GM21526 (cell line): Measurements from ENCODE around the gene AQP5.

Source experiments
- ATAC-seq: cut with Tn5 transposase; IDR thresholded peaks from one replicate; pipeline ENCODE4 v1.9.1; 2021; ENCODE audit warnings: moderate library complexity; ENCODE audit not compliant: unreplicated experiment, low FRiP score

The AQP5 gene

DNA sequence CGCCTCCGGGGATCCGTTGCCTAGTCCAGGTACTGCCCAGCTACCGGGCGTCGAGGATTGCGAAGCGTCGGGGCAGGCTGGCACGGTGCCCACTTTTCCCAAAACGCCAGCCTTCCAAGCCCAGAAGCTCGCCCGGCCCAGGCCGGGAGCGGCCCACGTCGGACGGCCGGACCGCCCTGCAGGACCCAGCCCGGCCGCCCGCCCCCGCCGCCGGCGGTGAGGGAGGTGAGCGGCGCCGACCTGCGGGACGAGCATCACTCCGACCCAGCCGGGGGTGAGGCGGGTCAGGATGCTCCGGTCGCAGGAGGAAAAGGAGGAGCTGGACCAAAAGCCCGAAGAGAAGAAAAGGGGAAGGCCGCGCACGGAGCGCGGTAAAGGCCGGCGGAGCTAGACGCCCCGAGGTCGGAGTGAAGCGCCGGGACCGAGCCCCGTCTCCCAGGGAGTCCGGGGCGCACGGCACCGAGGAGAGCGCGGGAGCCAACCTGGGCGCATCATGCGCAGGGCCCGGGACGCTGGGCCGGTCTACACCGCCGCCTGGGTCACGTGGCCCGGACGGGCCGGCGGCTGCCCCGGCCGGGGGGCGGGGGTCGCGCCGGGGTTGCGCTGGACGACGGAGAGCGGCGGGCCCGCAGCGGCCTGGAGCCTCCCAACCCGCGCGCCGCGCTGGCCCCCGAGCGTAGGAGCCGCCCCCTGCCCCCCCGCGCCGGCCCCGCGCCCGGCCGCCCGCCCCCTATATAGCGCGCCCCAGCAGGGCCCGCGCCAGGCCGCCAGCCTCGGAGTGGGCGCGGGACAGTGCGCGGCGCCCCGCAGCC lies at the start of gene AQP5:
Gene AQP5, plus strand, starts transcription at position 762 of the 812 bp plus-strand sequence. CDS start 146 bp downstream, outside the sequence.
- no peak for ATAC-seq

DNA sequence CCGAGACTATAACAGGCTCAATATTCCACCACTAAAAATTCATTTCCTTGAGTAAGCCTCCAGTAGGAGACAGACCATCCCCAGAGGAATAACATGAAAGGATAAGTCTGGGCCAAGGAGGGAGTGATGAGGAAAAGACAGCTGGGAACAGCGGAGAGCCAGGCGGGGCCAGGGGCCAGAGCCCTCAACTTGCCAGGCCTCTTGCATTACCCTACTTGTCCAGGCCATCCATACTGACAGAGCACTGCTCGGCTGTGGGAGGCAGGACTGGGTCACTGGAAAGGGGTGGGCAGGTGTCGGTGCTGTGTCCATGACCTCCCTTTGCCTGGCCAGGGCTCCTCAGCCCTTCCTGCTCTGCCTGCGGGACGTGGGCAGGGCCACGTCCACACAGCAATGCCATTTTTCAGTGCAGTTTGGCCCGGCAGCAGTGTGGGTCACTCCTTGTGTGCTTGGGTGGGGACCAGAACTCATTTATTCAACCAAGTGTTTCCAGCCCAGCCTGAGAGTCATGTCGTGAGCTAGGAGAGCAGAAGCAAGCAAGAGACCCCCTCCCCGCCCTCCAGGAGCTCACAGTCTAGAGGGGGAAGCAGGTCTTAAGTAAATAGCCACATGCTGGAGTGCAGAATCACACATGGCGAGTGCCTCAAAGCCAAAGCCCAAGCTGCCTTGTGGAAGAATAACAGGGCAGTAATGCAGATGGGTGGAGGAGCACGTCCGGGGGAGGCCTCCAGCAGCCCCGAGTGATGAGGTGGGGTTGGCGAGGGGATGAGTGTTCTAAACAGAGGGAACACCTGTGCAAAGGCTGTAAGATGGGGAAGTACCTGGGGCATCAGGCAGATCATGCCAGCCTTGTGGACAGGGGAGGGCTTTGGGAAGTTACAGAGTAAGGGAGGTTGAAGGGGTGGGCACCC lies 49.1 kb upstream of the AQP5 start:
- no peak for ATAC-seq

DNA sequence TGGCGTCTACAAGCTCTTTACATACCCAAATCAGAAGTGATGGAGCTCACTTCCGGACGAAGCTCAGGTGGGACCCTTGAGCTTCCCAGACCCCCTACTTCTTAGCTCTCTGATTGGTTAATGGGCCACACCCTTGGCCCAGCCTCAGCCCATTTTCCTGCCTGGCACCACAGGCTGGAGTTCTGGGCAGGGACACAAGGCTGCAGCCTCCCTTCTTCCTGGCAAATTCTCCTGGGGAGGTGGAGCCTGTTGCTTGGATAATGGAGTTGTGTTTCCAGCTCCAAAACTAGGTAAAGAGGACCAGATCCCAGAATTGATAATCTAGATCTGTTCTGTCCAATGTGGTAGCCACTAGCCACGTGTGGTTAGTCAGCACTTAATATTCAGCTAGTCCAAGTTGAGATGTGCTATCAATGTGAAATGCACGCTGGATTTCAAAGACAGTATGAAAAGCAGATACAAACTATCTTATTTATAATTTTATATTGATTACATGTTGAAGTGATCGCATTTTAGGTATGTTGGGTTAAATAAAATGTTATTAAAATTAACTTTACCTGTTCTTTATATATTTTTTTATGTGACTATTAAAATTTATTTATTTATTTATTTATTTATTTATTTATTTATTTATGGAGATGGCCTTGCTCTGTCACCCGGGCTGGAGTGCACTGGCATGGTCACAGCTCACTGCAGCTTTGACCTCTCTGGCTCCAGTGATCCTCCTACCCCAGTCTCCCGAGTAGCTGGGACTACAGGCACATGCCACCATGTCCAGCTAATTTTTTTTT lies 45.3 kb upstream of the AQP5 start:
- ATAC-seq = no peak

DNA sequence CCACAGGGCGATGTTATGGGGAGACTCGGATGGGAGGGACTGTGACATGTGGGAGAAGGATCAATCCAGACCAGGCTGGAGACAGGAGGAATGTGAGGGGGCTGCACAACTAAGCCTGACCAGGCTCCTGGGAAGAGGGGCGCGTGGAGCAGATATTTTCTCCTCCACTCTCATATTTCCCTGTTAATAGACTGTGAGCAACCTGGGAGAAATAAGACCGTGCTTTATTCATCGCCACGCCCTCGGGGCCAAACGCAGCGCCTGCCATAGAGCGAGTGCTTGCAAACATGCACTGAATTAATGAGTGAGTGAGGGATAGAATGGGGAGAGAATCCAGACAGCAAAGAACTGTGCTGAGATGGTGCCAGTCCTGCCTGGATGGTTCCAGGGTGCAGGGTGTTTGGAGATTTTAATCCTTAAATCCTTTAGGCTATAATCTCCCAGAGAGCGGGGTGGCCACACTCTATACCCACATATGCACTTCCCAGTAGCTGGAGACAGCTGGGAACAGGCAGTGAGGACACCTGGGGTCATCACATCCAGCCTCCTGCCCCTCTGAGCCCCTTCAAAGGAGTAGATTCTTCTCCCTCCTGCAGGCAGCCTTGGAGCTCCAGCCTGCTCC lies 44.4 kb upstream of the AQP5 start:
- no peak for ATAC-seq

DNA sequence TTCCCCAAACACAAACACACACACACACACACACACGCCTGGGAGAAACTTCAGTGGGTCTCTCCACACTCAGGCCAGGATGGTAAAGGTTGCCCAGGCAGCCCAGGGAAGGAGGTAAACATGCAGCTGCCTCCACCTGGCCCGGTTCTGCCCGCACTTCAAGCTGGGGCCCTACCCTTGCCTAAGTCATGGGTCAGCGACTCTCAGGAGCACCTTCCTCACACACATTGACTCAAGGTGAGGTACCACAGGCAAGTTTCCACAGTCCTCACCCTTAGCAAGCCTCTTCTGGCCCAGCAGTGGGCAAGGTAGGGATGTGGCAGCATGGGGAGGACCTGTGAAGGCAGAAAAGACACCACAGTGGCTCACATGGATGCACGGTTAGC lies 43.9 kb upstream of the AQP5 start:
- no peak for ATAC-seq

DNA sequence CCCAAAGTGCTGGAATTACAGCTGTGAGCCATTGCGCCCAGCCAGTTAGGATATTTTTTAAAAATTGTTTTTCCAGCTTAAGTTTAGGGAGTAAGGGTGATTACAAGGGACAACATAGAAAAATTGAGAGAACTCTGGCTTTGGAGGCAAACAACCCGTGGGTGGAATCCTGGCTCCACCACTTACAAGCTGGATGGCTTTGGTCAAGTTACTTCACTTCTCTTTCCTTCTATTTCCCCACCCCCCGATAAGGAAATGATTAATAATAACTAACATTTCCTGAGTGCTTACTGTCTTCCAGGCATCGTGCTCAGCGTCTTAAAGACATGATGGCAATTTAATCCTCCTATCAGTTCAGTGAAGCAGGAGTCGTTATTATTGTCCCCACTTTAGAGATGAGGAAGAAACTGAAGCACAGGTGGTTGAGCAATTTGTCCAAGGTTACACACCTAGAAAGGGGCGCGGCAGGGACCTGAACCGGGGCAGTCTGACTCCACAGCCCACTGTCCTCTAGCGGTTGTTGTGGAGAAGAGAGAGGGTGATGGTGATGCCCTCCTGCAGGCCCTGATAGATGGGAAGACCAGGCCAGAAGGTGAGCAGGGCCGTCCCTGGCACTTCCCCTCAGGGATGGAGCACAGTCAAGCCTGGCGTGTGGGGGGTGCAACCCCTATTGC lies 41.3 kb upstream of the AQP5 start:
- ATAC-seq = no peak

DNA sequence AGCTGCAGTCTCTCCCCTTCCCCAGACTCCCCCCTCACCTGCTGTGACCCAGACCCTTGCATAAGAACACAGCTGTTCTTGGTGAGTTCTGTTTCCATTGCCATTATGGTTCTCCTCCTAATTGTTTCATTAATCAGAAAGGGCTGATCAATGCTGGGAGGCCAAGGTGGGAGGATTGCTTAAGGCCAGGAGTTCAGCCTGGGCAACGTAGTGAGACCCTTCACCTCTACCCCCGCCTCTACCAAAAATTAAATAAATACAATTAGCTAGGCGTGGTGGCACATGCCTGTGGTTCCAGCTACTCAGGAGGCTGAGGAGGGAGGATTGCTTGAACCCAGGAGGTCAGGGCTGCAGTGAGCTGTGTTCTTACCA lies 40.8 kb upstream of the AQP5 start:
- no peak for ATAC-seq

DNA sequence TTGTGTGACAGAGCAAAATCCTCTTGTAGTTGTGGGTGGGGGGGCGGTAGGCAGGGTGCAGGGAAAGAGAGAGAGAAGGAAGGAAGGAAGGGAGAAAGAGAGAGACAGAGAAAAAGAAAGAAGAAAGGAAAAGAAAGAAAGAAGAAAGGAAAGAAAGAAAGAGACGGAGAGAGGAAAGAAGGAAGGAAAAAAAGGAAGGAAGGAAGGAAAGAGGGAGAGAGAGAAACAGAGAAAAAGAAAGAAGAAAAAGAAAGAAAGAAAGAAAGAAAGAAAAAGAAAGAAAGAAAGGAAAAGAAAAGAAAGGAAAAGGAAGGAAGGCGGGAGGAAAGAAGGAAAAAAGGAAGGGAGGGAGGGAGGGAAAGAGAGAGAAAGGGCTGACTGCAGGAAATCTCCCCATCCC lies 40.4 kb upstream of the AQP5 start:
- ATAC-seq = no peak

DNA sequence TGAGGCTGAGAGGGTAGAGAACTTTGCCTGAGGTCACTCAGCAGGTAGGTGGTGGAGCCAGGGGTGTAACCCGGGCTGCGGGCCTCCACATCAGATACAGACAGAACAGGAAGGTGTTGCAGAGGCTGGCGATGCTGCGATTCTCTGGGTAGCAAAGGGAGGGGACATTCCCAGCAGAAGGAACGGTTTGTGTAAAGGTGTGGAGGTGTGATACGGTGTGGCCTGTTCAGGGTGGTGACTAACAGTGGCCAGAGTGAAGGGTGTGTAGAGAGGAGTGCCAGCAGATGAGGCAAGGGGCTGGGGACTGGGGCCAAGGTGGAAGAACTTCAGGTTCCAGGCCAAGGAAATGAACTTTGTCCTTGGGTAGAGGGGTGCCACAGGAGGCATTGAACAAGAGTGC lies 39.7 kb upstream of the AQP5 start:
- ATAC-seq = no peak

DNA sequence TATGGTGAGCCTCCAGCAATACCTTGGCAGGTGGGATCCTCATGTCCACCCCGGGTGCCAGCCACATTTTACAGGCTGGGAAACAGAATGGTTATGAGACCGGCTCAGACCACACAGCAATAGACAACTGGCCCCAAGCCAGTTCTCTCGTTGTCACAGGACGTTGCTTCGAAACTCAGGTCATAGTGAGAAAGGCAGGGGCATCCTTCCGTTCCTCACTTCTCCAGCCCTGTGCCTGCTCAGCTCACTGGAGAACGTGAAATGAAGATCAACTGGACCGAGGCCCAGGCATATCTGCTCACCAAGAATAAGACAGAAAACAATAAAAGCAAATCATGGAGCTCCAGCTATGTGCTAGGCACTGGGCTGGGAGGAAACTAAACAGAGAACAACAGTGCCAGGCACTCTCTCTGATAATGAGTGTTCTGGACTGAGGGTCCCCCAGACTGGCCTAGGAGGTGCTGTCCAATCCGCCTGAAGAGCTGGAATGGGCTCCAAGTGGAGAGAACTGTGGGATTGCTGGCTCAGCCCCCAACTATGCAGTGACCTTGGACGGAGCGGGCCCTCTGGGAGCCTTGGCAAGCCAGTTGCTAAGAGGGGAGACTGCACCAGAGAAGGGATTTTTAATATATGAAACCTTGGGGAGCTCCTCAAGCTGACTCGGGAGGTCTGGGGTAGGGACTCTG lies 39.2 kb upstream of the AQP5 start:
- ATAC-seq = no peak

DNA sequence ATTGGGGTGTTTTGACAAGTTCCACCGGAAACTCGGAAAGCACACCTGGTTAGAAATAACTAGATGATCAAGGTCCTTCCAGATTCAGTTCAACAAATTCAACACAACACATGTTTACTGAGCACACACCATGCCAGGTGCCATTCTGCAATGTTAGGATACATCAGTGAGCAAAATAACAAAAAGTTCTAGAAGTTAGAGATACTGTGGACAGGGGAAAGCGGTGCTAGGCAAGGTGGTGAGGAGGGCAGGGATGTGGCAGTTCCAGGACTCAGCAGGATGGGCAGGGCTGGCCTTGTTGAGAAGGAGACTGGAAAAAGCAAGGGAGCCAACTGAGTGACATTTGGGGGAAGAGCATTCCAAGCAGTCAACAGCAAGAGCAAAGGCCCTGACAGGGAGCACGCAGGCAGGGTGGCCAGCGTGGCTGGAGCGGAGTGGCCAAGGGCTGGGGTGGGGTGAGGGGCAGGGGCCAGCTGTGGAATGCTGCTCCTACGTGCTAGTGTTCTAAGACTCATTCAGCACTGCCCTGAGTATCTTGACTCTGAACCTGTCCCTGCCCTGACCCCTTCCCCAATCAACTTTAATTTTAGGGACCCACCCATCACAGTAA lies 38.5 kb upstream of the AQP5 start:
- ATAC-seq = no peak

DNA sequence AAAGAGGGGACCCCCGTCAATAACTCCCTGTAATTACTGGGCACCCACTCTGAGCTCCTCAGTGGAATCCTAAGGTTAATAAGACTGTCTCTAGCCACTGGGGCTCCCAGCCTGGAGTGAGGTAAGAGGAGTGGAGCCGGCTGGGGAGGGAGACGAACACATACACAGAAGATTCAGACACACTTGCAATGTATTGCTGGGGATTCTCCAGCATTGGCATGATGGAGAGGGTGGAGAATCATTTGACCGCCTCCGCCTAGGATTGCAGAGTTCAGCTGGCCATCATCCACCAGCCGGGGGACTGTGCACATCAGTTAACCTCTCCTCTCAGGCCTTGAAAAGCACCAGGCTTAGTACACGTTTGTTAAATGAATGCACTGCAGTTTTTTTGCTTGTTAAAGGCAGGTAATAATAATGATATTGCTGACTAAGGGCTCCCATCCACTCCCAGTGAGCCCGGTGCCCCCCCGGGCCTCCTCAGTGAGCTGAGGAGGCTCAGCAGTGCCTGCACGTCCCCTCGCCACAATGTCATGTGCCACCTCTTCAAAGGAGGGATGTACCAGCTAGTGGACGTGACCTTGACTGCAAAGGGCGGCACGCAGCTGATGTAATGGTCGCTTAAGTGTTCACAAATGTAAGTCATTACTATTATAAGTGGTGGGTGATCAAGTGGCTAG lies 37.7 kb upstream of the AQP5 start:
- ATAC-seq = no peak

DNA sequence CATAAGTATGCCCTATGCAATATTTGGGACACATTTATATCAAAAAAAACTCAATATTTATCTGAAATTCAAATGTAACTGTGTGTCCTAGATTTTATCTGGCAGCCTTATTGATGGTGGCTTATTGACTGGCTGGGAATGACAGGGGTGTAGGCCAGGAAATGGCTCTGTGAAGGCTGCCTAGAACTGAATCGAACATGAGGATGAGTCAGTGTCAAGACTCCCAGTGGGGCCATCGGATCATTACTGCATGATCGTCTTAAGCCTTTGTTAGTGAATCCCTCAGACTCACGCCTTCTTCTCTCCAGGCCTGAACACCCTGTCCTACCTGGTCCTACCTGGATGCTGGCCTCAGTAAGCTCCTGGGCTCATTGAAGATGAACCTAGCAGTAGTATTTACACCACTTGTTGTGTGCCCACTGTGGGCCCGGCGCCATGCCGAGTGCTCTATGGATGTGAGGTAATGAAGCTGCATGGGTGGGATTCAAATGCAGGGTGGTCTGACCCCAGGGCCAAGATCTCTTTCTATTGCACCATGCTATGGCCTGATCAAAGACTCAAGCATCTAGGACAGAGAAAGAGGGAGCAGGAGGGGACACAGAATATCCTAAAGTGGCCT lies 36.9 kb upstream of the AQP5 start:
- no peak for ATAC-seq

DNA sequence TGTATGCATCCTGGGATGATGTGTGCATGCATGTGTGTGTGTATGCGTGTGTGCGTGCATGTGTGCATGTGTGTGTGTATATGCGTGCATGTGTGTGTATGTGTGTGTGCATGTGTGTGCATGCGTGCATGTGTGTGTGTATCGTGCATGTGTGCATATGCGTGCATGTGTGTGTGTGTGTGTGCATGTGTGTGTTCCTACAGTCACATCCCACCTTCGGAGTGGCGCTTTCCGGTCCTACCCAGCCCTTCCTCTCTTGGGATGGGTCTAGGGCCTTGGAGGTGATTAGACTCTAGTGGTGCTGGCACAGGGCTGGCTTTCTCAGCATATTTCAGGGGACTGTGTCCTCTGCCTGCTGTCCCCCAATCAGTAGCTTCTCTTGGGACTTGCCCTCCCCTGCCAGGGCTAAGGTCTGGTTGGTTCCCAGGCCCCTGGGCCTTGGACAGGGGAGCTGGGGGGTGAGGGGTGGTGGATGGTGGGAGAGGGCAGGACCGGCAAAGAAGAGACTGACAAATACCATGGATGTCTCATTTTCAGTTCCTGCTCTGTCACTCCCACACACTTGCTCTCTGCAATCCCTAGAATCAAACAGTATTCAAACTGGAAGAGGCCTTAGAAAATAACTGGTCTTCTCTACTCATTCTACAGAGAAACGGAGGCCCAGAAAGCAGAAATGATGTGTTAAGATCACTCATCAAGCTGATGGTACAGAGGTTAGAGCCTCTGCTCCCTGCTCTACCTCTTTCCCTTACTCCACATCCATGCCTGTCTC lies 36.1 kb upstream of the AQP5 start:
- no peak for ATAC-seq

DNA sequence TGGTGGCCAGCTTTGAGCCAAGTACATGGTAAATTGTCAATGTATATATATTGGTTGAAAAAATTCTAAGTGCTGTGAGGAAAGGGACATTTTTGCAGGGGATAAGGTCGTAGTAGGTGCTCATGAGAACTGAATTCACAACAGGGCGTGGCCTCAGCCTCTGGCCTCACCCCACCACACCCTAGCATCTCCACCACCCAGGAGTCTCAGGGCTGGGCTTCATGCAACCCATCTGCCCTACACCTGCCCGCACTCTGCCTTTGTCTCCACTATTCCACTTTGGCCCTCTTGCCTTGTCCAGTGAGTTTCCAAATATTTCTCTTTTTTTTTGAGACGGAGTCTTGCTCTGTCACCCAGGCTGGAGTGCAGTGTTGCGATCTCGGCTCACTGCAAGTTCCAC lies 33.2 kb upstream of the AQP5 start:
- no peak for ATAC-seq

DNA sequence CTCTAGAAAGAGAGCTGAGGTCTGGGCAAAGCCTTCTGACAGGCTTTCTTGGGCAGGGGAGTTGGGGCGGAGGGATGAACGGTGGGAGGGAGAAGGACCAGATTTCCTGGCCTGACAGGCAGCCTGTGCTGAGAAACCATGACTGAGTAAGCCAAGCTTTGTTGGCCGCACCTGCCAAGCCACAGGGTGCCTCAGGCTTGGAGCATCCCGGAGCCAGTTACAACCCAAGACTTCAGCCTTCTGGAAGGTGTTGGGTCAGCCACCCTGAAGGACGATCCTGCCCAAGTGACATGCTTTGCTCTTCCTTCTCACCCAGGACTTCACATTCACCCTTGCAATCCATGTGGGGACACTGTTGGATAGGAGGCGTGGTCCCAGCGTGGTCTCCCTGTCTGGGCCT lies 32.1 kb upstream of the AQP5 start:
- no peak for ATAC-seq

DNA sequence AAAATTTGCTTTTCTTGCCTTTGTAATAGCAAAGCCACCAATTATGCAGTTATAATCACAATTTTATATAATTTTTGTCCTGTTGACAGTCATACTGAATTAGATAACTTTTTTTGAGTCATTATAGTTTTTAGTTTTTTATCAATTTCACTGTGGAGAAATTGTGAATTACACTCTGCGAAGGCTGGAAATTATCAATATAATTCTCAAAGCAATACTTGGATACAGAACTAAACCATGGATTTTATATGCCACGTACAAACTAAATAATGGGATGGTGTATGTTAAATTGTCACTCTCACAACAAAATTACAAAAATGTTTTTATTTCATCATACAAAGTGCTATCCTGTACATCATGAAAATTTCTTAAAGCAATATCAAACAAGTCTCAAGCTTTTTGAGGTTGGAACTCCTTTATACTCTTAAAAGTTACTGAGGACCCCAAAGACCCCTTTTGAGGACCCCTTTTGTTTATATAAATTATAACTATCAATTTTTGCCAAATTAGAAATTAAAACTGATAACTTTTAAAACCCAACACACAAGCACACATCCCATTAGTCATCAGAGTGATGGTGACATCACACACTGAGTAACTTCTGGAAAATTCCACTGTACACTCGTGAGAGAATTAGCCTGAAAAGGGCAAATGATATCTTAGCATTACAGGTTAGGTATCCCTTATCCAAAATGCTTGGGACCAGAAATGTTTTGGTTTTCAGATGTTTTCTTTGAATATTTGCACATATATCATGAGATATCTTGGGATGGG lies 31.0 kb upstream of the AQP5 start:
- ATAC-seq = no peak
